Endometrial microvascular endothelial cells (primary cell): ENCODE measurements around the gene SPHKAP. TPM values are rescaled to one million over a fixed set of nuclear protein-coding genes. Genes with fewer than 3 reads are reported as not detected.
"Not testable (repeated sequence)": the region's sequence is repeated elsewhere in the genome, so short reads cannot be mapped to it uniquely, and the experiment has no call there.

Experiments used
- in situ Hi-C: cut with HindIII; loops from 2 replicates; pipeline ENCODE4 v1.10.0; 2017; ENCODE audit warnings: low sequenced_read_pairs, low pct_unique_long_range_greater_than_20kb; ENCODE audit errors: inconsistent ontology term
- total RNA-seq: library from RNA; depleted of rRNA; stranded (reverse); fragments of >200 nt; gene quantifications from one replicate; pipeline ENCODE4 v1.2.3, GENCODE V29; 2015; ENCODE audit errors: inconsistent ontology term

SPHKAP gene
- total RNA-seq, 1 donor from 2014 or later = not detected

DNA sequence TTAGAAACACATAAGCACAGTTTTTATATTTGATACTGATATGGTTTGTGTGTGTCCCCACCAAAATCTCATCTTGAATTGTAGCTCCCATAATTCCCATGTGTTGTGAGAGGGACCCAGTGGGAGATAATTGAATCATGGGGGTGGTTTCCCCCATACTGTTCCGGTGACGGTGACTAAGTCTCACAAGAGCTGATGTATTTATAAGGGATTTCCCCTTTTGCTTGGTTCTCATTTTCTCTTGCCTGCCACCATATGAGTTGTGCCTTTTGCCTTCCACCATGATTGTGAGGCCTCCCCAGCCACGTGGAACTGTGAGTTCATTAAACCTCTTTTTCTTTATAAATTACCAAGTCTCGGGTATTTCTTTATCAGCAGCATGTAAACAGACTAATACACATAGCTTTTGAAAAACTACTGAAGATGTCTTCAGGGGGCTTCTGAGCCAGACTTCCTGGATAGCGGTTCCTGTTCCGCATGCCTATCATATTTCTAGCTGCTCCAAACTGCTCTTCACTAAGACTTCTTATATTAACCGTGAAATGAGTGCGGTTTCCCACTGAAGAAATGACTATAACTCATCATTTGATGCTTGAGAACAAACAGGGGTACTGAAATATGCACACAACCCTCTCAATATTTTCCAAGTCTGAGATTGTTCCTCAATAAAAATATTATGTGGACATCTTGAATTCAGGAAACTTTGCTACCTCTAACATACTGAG lies 75.8 kb downstream of the SPHKAP start:
- in situ Hi-C loops = no loop called here

DNA sequence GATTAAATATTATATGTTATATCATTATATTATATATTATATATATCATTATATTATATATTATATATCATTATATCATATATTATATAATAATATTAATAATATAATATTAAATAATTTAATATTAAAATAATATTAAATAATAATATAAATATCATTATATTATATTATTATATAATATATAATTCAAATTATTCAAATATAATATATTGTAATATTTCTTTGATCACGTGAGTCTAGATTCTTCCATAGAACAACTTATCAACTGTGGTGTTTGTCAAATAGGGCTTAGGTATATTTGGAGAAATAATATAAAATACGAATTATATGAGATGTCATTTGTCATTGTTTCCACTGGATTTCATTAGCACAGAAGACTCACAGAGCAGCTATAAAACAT lies 77.3 kb downstream of the SPHKAP start:
- in situ Hi-C loops = no loop called here

DNA sequence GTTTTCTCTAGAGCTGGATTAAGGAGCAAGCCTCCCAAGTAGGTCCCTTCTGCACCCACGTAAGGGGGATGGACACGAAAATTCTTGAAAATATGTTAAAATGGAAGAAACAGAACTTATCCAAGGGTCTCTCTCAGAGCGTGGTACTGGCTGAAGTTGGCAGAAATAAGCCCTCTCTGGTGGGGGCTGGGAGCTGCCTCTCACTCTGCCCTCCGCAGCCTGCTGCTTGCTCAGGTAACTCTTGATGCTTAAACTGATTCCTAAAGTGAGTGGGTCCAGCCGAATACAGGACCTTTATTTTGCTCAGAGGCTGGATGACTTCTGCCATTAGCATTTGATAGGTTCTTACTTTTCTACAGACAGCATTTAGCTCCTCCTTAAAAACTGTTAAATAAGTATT lies 78.1 kb downstream of the SPHKAP start:
- in situ Hi-C loops = no loop called here

DNA sequence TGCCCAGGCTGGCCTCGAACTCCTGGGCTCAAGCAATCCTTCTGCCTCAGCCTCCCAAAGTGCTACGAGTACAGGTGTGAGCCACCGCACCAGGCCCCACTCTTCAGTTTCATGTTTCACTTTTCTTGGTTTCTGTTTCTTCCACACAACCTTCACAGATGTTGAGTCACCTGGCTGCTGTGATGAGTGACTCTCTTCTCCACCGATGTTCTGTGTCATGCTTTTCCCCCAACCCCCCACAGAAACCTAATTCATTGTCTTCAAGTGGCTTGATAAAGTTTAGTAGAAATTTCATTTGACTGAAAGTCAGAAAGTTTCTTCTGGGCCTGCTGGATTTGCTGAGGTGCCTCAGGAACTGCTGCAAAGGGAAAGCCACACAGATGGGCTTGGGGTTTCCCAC lies 78.5 kb downstream of the SPHKAP start:
- in situ Hi-C loops = no loop called here

DNA sequence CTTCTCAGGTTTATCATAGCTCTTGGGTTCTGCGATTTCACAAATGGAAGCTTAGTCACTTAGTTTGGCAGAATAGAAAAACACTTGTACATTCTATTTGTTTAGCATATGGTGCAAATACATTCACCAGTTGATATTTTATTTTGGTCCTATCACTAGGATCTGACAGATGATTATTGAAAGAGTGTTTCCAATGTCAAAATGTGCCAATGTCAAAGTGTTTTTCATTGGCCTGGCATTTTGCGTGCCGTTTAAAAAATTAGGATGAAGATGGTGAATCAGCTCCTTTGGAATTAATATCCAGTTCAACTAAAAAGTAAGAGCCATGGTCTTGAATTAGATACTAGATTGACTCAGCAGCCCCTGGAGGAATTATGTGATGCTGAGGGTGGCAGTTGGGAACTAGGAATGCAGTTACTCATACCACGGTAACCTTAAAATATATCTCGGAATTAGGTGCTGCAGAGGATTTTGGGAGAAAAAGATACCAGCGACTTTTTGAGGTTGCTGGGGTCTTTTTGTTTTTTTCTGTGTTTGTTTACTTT lies 87.0 kb downstream of the SPHKAP start:
- in situ Hi-C loops = no loop called here

DNA sequence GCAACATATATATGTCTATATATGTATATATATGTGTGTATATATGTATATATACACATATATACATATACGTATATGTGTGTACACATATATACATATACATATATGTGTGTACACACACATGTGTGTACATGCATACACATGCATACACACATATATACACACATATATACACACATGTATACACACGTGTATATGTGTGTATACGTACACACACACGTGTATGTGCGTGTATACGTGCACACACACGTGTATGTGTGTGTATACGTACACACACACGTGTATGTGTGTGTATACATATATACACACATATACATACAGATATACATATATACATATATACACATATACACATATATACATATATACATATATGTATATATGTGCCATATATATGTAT lies 89.4 kb downstream of the SPHKAP start:
- in situ Hi-C loops = no loop called here

DNA sequence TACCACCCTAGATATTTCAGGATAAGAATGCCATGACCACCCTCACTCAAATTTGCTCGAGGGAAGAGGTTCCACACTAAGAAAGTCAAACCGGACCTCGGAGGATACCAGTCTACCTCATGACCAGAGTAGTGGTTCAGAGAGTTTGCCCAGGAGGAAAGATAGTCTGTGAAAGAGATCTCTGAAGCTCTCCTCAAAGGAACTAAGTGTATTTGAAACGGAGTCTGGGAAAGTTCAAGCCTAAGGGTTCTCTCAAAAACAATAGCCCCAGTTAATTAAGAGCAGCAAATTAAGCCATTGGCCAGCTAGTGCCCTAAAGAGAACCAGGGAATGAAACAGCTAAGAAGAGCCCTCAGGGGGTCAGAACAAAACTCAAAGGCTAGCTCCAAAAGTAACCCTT lies 94.9 kb downstream of the SPHKAP start:
- in situ Hi-C loops = no loop called here

DNA sequence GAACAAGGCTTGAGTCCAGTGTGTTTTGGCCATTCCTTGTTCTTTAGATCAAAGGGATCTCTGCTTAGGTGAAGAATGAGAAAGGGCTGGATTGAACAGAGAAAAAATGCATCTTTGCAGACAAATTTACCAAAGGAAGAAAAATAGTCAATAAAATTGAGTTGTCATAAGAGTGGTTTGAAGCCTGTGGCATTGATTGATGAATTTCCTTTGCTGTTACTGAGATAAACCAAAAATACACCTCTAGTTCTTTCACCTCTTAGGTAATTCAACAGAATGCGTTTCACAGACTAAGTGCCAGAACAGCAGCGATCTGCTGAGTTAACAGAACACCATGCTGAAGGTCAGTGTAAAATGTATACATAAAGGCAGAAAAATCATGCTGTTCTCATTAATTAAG lies 96.8 kb downstream of the SPHKAP start:
- in situ Hi-C loops = no loop called here

DNA sequence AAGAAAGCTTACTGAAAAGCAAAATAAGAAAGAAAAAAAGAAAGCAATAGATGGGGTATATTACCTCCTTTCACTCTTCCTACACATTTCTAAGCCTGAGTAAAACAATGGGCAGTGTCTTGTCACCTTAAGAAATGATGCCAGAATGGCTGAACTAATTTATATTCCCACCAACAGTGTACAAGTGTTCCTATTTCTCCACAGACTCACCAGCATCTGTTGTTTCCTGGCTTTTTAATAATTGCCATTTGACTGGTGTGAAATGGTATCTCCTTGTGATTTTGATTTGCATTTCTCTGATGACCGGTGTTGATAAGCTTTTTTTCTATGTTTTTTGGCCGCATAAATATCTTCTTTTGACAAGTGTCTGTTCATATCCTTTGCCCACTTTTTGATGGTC lies 98.4 kb downstream of the SPHKAP start:
- in situ Hi-C loops = no loop called here

DNA sequence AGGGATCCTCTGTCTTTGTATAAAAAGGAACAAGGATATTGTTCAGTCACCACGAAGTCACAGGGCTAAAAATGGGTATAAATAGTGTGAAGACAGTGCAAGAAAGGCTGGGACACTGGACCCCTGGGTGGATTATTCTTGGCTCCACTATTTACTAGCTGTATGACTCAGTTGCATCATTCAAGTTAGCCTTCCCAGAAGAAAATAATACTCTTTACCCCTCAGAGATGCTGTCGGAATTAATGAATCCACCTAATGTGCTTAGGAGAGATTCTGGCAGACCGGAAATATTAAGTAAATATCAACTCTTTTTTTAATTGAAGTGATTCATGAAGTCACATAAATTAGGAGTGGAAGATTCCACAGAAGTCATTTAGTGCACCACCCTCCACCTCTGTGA lies 98.9 kb downstream of the SPHKAP start:
- in situ Hi-C loops = no loop called here

DNA sequence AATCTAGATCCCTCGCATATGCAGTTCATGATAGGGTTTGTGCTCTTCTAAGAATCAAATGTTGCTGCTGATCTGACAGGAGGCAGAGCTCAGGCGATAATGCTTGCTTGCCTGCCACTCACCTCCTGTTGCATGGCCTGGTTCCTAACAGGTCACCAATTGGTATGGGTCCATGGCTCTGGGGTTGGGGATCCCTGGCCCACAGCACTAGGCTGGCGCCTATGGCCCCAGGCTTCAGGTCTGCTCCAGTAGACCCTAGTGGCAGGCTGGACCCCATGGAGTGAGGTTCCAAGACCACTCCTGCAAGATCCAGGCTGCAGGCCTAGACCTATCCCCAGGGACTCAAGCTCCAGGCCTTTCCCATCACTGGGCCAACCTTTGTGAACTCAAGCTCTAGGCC lies 102.3 kb downstream of the SPHKAP start:
- in situ Hi-C loops = no loop called here

DNA sequence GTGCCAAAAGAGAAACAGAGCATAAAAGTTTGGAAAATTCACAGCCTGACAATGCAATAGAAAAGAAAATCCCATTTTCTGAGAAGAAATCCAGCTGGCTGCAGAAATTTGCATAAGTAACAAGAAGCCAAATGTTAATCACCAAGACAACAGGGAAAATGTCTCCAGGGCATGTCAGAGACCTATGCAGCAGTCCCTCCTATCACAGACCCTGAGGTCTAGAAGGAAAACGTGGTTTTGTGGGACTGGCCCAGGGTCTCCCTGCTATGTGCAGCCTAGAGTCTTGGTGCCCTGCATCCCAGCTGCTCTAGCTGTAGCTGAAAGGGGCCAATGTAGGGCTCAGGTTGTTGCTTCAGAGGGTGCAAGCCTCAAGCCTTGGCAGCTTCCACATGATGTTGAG lies 104.8 kb downstream of the SPHKAP start:
- in situ Hi-C loops = not testable (repeated sequence)

DNA sequence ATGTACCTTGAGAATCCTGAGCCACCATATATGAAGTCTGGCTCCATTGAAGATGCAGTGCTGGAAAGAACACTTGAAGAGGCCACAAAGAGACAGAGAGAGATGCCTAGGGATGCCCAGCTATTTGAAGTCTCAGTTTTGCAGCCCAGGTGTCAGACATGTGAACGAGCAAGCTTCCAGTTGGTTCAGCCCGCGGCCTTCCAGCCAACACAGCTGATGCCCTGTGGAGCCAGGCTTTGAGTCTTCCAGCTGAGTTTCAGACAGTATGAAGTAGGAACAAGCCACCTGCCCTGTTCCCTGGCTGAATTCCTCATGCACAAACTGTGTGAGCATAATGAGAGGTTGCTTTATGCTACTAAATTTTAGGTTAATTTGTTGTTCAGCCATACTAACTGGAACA lies 108.8 kb downstream of the SPHKAP start:
- in situ Hi-C loops = no loop called here

DNA sequence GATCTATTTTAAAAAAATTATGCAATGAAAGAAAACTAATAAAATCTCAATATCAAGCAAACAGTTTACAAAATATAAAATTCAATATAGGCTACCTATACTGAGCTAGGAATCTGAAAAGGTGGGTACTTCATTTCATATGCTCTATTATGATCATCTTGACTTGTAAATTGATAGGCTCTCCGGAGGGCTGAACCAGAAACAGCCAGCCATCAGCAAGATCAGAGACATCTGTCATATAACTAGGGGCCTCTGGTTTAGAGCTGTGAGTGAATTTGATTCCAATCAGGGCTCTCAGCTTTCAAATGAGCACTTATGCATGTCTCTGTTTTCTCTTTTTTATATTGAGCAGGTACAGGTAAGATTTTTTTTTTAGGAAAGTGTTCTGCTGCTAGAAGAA lies 114.2 kb downstream of the SPHKAP start:
- in situ Hi-C loops = no loop called here

DNA sequence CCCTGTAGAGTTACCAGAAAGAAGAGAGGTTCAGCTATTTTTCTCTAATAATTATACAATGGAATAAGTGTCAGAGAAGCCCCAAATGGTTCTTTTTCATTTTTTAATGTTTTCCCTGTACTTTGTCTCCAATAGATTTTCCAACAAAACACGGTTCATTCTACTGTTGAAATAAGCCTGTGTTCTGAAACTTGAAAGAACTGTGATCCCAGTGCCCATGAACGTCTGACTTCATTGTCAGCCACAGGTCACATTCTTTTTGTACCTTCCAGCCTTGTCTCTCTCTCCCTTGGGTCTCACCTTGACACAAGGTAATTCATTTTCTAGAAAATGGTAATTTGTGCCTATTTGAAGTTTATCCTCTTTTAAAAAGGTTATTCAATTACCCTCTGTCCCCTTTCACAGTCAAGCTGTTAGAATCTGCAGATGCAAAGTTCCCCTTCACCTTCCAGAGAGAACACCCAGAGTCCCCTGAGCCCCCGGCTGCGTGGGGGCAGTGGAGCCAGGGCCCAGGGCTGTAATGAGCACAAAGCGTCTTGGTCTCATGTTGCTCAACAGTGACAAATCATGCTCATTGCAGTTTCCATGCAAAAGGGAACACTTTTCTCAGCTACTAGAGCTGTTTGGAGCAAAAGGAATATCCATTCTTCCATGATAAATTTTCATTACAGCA lies 115.2 kb downstream of the SPHKAP start:
- in situ Hi-C loops = no loop called here

DNA sequence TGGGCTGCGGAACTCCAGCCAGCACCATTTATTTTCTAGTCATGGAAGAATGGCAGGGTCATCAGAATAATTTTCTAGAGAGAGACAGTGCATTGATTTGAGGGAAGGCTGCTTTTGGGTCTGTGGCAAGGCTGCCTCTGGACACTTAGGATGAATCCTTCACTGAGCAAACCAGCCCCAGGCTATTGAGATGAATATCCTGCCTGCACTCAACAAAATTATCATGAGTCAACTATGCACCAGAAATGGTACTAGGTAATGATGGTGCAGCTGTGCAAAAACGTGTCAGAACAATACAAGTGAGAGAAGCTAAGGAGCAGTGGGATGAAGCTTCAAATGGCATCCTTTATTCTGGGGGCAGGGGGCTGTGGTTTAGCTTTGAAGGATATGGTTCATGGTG lies 115.8 kb downstream of the SPHKAP start:
- in situ Hi-C loops = no loop called here

DNA sequence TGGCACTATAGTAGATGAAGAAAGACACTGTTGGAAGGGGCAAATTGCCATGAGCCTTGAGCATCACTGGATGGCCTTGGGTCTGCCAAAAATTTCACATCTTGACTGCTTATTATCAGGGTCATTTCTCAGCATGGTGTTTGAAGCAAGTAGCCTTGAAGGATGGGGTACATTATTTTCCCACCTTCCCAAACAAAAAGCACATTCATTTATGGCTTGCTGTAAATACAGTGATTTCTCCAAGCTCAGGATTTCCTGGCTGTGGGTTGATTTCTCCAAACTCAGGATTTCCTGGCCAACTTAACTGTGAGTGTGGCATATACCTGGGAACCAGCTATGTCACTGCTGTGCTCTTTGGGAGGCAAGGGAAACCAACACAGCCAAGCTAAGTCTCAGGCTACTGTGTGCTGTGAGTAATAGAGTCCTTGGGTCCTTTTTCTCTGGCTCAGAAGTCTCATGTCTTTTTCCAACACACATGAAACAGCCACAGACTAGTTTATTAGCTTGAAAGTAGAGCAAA lies 116.6 kb downstream of the SPHKAP start:
- in situ Hi-C loops = no loop called here

DNA sequence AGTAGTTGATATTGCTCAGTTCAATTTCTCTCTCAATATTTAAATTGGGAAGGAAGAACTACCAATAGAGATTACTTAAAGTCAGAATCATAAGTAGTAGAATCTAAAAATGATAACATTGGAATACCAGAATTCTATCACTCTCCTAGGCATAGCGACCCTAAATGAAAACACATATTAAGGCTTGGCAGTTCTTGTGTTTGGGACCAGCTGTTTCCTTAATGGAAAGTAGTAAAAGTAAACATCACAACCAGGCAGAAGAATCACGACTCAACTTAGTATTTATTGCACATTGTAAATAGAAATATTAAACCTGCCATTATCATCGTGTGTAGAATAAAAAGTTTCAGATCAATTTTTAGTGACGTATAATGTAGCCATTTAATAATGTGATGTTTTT lies 117.5 kb downstream of the SPHKAP start:
- in situ Hi-C loops = no loop called here

DNA sequence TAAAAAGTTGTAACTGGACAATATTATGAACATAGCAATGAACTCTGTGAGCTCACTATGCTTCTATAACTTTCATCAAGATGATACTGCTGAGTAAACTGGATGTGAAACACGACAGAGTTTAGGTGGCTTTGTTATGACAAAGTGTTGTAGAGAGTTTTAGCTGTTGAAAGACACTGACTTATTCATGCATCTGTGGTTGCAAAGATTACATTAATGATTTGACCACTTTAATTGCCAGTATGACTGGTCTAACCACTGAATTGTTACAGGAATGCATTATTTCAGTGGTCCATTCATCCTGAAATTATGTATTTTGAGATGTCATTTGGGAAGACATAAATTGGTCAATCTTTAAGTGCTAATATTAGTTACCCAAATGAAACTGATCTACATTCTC lies 117.9 kb downstream of the SPHKAP start:
- in situ Hi-C loops = no loop called here

DNA sequence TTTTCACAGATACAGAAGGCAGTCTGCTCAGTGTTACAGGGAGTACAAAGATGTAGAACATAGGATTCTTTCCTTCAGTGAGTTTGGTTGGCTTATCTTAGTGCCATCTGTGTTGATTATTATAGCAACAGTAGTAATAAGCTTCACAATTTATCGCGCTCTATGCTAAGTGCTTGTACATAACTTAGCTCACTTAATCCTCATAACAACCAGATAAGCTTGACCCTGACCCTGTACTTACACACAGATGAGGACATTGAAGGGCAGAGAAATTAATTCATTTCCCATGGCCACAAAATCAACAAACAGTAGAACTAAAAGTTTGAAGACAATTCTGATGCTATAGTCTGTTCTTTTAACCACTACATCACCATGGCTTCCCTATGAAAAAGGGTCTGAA lies 121.8 kb downstream of the SPHKAP start:
- in situ Hi-C loops = no loop called here
